Neural progenitor cell (in vitro differentiated cells): ENCODE measurements around the gene PITRM1. TPM values are rescaled to one million over a fixed set of nuclear protein-coding genes. Genes with fewer than 3 reads are reported as not detected.

Source experiments
- DNase-seq: peaks from one replicate; pipeline ENCODE4 v3.0.0-alpha.2; 2016; ENCODE audit warnings: low spot score
- H2AFZ ChIP-seq: fragments of 200-600 bp; sonication (generic); replicated peaks from 2 replicates; pipeline ENCODE4 v1.6.1; 2016; ENCODE audit warnings: antibody characterized with exemption
- H3F3A ChIP-seq: fragments of 200-600 bp; sonication (generic); 2 replicates; pipeline ENCODE4 v1.6.1; 2016; ENCODE audit warnings: antibody characterized with exemption, low read depth
- H3K27ac ChIP-seq: fragments of 200-600 bp; sonication (generic); 2 replicates; pipeline ENCODE4 v1.5.1; 2016; ENCODE audit warnings: mild to moderate bottlenecking
- H3K27me3 ChIP-seq: fragments of 200-600 bp; sonication (generic); 2 replicates; pipeline ENCODE4 v1.6.1; 2016; ENCODE audit warnings: mild to moderate bottlenecking, moderate library complexity
- H3K36me3 ChIP-seq: fragments of 200-600 bp; sonication (generic); 2 replicates; pipeline ENCODE4 v1.5.1; 2016
- H3K4me1 ChIP-seq: fragments of 200-600 bp; sonication (generic); 2 replicates; pipeline ENCODE4 v1.6.1; 2016; ENCODE audit warnings: mixed run types
- H3K4me2 ChIP-seq: fragments of 200-600 bp; sonication (generic); 2 replicates; pipeline ENCODE4 v1.6.1; 2016
- H3K4me3 ChIP-seq: fragments of 200-600 bp; sonication (generic); 2 replicates; pipeline ENCODE4 v1.5.1; 2016
- H3K79me2 ChIP-seq: fragments of 200-600 bp; sonication (generic); 2 replicates; pipeline ENCODE4 v1.6.1; 2016; ENCODE audit warnings: low read depth
- H3K9ac ChIP-seq: fragments of 200-600 bp; sonication (generic); 2 replicates; pipeline ENCODE4 v1.6.1; 2016
- H3K9me3 ChIP-seq: fragments of 200-600 bp; sonication (generic); 2 replicates; pipeline ENCODE4 v1.5.1; 2016; ENCODE audit warnings: low read depth
- H4K20me1 ChIP-seq: fragments of 200-600 bp; sonication (generic); 2 replicates; pipeline ENCODE4 v1.6.1; 2016; ENCODE audit warnings: low read depth
- H3K27ac Mint-ChIP-seq: 3 replicates; pipeline ENCODE4 v1.8.0; 2021; ENCODE audit warnings: mixed read lengths
- H3K27me3 Mint-ChIP-seq: 2 replicates; pipeline ENCODE4 v1.8.0; 2022; ENCODE audit warnings: low read depth, mild to moderate bottlenecking, inconsistent platforms, moderate library complexity, mixed read lengths; ENCODE audit not compliant: insufficient read depth
- H3K36me3 Mint-ChIP-seq: 3 replicates; pipeline ENCODE4 v1.8.0; 2021; ENCODE audit warnings: mixed read lengths
- H3K4me1 Mint-ChIP-seq: 3 replicates; pipeline ENCODE4 v1.8.0; 2021; ENCODE audit warnings: mixed read lengths
- H3K4me3 Mint-ChIP-seq: 3 replicates; pipeline ENCODE4 v1.8.0; 2021; ENCODE audit warnings: mild to moderate bottlenecking, moderate library complexity, mixed read lengths
- H3K9me3 Mint-ChIP-seq: 3 replicates; pipeline ENCODE4 v1.8.0; 2020; ENCODE audit warnings: mixed read lengths
- CTCF ChIP-seq: fragments of 200-600 bp; sonication (generic); IDR thresholded peaks from 2 replicates; pipeline ENCODE4 v1.5.1; 2017; ENCODE audit warnings: antibody characterized with exemption, mild to moderate bottlenecking
- EZH2 ChIP-seq: fragments of 200-600 bp; sonication (generic); IDR thresholded peaks from 2 replicates; pipeline ENCODE4 v1.6.1; 2017; ENCODE audit warnings: antibody characterized with exemption, mild to moderate bottlenecking, moderate library complexity
- EZH2phosphoT487 ChIP-seq: fragments of 200-600 bp; sonication (generic); IDR thresholded peaks from 2 replicates; pipeline ENCODE4 v1.6.1; 2017; ENCODE audit warnings: antibody characterized with exemption
- total RNA-seq: library from RNA; depleted of rRNA; stranded (reverse); fragments of >200 nt; gene quantifications from 2 replicates; pipeline ENCODE4 v1.2.3, GENCODE V29; 2015; ENCODE audit warnings: low replicate concordance

Gene PITRM1
- total RNA-seq, 1 donor from 2014 or later: 38.0 TPM

GRCh38 chr10:3166496-3167290, 5.9 kb downstream of the PITRM1 start:
- no peaks in the 10 kb centered on the region for H4K20me1 ChIP-seq
- no peak overlapping the region for H3K27ac ChIP-seq
- H3K27ac Mint-ChIP-seq: no peak overlapping the region
- no peak overlapping the region for H3K4me2 ChIP-seq
- H3K27me3 ChIP-seq: no peaks in the 10 kb centered on the region
- H3K36me3 Mint-ChIP-seq: peaks cover 34% of the 10 kb centered on the region
- H3K4me1 Mint-ChIP-seq: peaks cover under 1% of the 10 kb centered on the region
- no peak overlapping the region for H2AFZ ChIP-seq
- H3K4me3 ChIP-seq: no peak overlapping the region
- no peaks in the 10 kb centered on the region for H3K36me3 ChIP-seq
- H3F3A ChIP-seq: no peaks in the 10 kb centered on the region
- no peak overlapping the region for H3K9ac ChIP-seq
- H3K27me3 Mint-ChIP-seq: peaks cover 6% of the 10 kb centered on the region
- H3K4me1 ChIP-seq: peaks cover 2% of the 10 kb centered on the region
- H3K9me3 ChIP-seq: no peaks in the 10 kb centered on the region
- no peaks in the 10 kb centered on the region for H3K79me2 ChIP-seq
- H3K9me3 Mint-ChIP-seq: no peaks in the 10 kb centered on the region
- no peak for TF ChIP-seq EZH2phosphoT487
- no peak for TF ChIP-seq CTCF
- no peak for TF ChIP-seq EZH2
- no peak for DNase-seq
- H3K4me3 Mint-ChIP-seq: no peak overlapping the region

GRCh38 chr10:3165196-3165595, 7.4 kb downstream of the PITRM1 start:
- Histone ChIP-seq H3K9me3 (no peaks in the 10 kb centered on the region), H3K79me2 (no peaks in the 10 kb centered on the region), H3K27me3 (no peaks in the 10 kb centered on the region), H3K4me3 (no peak overlapping the region), H3F3A (no peaks in the 10 kb centered on the region), H4K20me1 (no peaks in the 10 kb centered on the region), H3K27ac (no peak overlapping the region), H3K4me1 (no peaks in the 10 kb centered on the region), H3K36me3 (no peaks in the 10 kb centered on the region), H3K4me2 (no peak overlapping the region), H3K9ac (no peak overlapping the region), H2AFZ (no peak overlapping the region)
- Mint-ChIP-seq H3K36me3 (peaks cover 34% of the 10 kb centered on the region), H3K27me3 (peaks cover 6% of the 10 kb centered on the region), H3K27ac (no peak overlapping the region), H3K9me3 (no peaks in the 10 kb centered on the region), H3K4me3 (no peak overlapping the region), H3K4me1 (no peaks in the 10 kb centered on the region)
- TF ChIP-seq EZH2phosphoT487 (no peak), EZH2 (no peak), CTCF (no peak)
- no peak for DNase-seq

- DNase-seq: no peak
- H3K9me3 Mint-ChIP-seq: no peaks in the 10 kb centered on the region
- H3K4me1 Mint-ChIP-seq: no peaks in the 10 kb centered on the region
- H3K27ac ChIP-seq: no peak overlapping the region
- H3K4me1 ChIP-seq: no peaks in the 10 kb centered on the region
- H3K36me3 Mint-ChIP-seq: peaks cover 39% of the 10 kb centered on the region
- H3K27me3 ChIP-seq: no peaks in the 10 kb centered on the region
- no peak overlapping the region for H3K9ac ChIP-seq
- no peak overlapping the region for H2AFZ ChIP-seq
- H3K27ac Mint-ChIP-seq: no peak overlapping the region
- H3K36me3 ChIP-seq: peaks cover 2% of the 10 kb centered on the region
- H3F3A ChIP-seq: no peaks in the 10 kb centered on the region
- no peak overlapping the region for H3K4me3 ChIP-seq
- no peaks in the 10 kb centered on the region for H3K9me3 ChIP-seq
- H3K4me3 Mint-ChIP-seq: no peak overlapping the region
- TF ChIP-seq EZH2phosphoT487 (no peak), EZH2 (no peak), CTCF (no peak)
- peaks cover 8% of the 10 kb centered on the region for H3K27me3 Mint-ChIP-seq
- H3K4me2 ChIP-seq: no peak overlapping the region
- no peaks in the 10 kb centered on the region for H4K20me1 ChIP-seq
- no peaks in the 10 kb centered on the region for H3K79me2 ChIP-seq
These were observed 8.7 kb downstream of the PITRM1 start for GRCh38 chr10:3163879-3164278.
